ENCODE measurements around the gene EGFL8. TPM values are rescaled to one million over a fixed set of nuclear protein-coding genes. Genes with fewer than 3 reads are reported as not detected.
A peak's percentile ranks its signal among the peaks of the same experiment; 100 is the strongest.

The EGFL8 gene
- total RNA-seq, 1 donor from 2014 or later, result 9.2 TPM

DNA sequence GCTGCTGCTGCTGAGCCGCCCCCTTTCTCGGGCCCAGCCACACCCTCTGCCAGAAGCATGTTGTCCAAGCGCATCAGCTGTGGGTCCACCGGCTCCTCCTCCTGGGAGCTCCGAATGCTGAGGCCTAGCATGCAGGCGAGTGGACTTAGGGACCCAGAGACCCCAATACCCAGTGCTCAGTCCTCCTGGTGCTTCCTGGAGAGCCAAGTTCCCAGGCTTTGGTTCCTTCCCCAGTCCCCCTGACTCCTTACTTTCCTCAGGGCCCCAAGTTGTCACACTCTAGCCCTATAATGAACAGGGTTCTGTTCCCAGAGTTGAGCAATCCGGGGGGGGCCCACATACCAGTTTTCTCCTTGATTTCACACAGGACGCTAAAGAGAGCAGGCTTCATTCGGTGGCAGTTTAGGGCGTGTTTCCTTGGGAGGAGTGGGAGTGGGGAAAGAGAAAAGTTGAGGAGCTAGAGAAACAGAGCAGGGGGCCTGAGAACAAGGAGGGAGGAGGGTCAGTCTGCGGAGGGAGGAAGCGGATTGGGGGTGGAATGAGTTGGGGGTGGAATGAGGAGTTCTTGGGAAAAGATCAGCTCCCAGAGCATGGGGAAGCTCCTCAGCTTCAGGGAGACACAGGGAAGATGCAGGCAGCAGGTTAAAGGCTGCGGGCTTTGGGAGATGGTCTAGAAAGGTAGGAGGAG, 24.1 kb downstream of the EGFL8 start:
- peaks cover 16% of the 10 kb centered on the region for H3K36me3 ChIP-seq
- no peaks in the 10 kb centered on the region for H3K27me3 ChIP-seq (ENCODE audit: low read depth)
- no peak for DNase-seq
- TF ChIP-seq, protein P1, sequence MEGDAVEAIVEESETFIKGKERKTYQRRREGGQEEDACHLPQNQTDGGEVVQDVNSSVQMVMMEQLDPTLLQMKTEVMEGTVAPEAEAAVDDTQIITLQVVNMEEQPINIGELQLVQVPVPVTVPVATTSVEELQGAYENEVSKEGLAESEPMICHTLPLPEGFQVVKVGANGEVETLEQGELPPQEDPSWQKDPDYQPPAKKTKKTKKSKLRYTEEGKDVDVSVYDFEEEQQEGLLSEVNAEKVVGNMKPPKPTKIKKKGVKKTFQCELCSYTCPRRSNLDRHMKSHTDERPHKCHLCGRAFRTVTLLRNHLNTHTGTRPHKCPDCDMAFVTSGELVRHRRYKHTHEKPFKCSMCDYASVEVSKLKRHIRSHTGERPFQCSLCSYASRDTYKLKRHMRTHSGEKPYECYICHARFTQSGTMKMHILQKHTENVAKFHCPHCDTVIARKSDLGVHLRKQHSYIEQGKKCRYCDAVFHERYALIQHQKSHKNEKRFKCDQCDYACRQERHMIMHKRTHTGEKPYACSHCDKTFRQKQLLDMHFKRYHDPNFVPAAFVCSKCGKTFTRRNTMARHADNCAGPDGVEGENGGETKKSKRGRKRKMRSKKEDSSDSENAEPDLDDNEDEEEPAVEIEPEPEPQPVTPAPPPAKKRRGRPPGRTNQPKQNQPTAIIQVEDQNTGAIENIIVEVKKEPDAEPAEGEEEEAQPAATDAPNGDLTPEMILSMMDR (IDR thresholded peaks at IDR 0.05; ENCODE audit: borderline replicate concordance), result no peak
- H3K9me3 ChIP-seq (replicated peaks), result no peaks in the 10 kb centered on the region
- peak overlapping the region; percentile 83 for H3K4me3 ChIP-seq
- H3K4me1 ChIP-seq, result peaks cover 91% of the 10 kb centered on the region
- H3K27ac ChIP-seq (replicated peaks), result peak overlapping the region; percentile 98
- intact Hi-C loops (cut with micrococcal nuclease), result no loop called here

DNA sequence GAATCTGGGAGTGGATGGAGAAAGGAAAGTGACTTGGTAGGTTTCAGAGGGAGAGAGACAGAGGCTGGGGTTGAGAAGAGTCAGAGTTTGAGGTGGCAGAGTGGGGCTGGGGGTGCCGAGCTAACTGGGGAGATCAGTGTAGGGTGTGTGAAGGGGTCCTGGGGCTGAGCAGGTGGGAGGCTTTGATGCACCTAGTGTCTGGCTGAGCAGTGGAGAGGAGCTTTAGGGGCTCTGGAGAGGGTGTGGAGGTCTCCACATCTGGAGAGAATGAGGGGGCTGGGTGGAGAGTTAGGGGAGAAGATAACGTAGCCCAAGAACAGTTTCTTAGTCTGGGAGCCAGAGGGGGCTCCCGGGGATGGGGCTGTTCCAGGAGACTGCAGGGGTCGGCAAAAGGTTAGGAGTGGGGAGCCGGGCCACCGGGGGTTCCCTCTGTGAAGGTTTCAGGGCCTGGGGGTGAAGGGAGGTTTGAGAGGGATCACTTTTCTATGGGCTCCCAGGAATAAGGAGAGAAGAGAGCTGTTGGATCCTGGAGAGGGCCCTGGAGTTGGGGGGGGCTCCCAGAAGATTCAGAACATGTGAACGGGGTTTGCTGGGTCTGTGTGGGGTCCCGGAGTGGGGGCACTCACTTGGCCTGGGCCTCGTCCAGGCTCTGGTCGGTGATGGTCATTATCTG, 24.8 kb downstream of the EGFL8 start:
- TF ChIP-seq, protein P1 (IDR thresholded peaks at IDR 0.05; ENCODE audit: borderline replicate concordance), result no peak
- Histone ChIP-seq H3K27me3 (ENCODE audit: low read depth) (no peaks in the 10 kb centered on the region), H3K4me1 (peaks cover 85% of the 10 kb centered on the region), H3K36me3 (peaks cover 16% of the 10 kb centered on the region), H3K9me3 (replicated peaks) (no peaks in the 10 kb centered on the region), H3K4me3 (peak overlapping the region; percentile 83), H3K27ac (replicated peaks) (peak overlapping the region; percentile 98)
- intact Hi-C loops (cut with micrococcal nuclease), result no loop called here
- DNase-seq, result no peak

DNA sequence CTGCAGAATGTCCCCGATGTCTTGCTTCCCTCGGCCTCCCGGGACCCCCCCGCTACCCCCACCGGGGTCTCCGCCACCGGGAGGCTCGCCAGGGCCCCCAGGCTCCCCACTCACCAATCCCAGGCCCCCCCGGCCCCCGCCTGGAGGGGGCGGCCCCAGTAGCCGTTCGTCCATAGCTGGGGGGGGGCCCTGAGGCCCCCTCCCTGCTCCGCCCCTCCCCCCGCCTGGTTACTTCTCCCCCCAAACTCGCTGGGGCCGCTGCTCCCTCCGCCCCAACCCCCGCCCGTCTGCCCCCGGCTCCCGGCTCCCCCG, 25.3 kb downstream of the EGFL8 start:
- TF ChIP-seq, protein P1 (IDR thresholded peaks at IDR 0.05; ENCODE audit: borderline replicate concordance), result no peak
- intact Hi-C loops (cut with micrococcal nuclease), result no loop called here
- H3K27ac ChIP-seq (replicated peaks), result peak overlapping the region; percentile 98
- H3K27me3 ChIP-seq (ENCODE audit: low read depth), result no peaks in the 10 kb centered on the region
- H3K9me3 ChIP-seq (replicated peaks), result no peaks in the 10 kb centered on the region
- peak; percentile 44 for DNase-seq
- H3K4me3 ChIP-seq, result peak overlapping the region; percentile 83
- peaks cover 16% of the 10 kb centered on the region for H3K36me3 ChIP-seq
- H3K4me1 ChIP-seq, result peaks cover 85% of the 10 kb centered on the region

DNA sequence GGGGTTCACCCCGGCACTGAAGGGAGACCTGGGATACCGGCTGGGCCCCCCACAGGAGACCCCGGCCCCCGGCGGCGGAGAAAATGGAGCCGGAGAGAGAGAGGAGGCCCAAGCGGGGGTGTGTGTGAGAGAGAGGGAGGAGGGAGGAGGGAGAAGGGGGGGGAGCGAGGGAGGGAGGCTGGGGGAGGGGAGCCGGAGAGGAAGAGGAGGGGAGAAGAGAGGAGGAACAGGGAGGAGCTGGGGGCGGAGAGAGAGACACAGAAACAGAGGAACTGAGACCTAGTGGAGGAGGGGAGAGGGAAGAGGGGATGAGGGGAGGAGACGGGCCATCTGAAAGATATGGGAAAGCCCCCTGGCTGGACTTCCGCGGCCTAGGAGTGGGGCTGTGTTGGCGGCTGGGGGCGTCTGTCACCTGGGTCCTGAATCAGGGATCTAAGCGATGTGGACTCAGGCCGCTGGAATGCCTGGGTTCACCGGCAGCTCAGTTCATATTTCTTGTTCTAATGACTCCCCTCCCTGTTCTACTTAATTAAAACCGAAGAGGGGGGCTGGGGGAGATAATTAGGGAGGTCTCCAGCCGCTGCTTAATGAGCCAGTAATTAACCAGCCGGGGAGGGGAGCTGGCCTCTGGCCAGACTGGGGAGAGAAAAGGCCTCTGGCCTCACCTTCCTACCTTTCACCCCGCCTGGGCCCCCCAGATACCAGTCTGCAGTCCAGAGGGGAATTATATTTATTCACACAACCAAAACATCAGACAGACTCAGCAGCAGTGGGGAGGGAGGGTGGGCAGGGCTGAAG, 25.9 kb downstream of the EGFL8 start, which contains the start of gene PBX2:
PBX2 (minus strand) TSS at position 149 of the 798 bp plus-strand sequence. CDS start 287 bp downstream, outside the sequence.
- Histone ChIP-seq H3K27me3 (ENCODE audit: low read depth) (no peaks in the 10 kb centered on the region), H3K27ac (replicated peaks) (peak within 1 kb of the TSS; percentile 98), H3K9me3 (replicated peaks) (no peaks in the 10 kb centered on the region), H3K36me3 (peaks cover 16% of the 10 kb centered on the region), H3K4me3 (peak within 1 kb of the TSS; percentile 83), H3K4me1 (peaks cover 85% of the 10 kb centered on the region)
- DNase-seq, result peak; percentile 93
- TF ChIP-seq, protein P1 (IDR thresholded peaks at IDR 0.05; ENCODE audit: borderline replicate concordance), result no peak
- intact Hi-C loops (cut with micrococcal nuclease), result no loop called here

DNA sequence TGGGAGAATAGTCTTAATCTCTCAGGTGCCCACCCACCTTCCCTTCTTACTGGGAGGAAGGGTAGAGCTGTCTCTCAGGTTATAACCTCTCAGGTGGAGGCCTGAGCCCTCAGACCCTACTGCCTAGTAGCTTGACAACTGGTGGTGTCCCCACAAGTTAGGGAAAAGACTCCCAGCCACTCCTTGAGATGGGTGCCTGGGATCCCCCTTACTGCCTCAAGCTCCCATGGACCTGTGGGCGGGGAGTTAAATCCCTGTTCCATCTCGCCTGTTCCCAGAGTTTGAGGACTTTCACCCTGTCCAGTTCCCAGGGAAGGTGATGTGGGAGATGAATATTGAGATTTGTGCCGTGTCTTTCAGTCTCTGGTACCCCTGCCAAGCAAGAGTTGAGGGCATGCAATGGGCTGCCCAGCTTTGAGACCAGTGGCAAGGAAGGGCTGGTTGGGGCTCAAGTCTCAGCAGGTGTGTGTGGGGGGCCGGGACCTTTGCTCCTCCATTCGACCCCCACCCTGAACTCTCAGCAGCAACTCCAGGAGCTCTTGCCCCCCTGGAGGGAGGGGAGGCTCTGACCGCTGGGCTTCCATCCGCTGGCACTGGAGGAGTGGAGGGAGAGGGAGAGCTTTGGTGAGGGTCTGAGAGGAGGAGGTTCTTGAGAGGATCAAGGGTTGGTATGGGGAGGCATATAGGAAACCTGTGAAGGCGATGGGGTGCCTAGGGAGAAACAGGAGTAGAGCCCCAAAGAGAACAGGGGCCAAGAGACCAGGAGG, 26.7 kb downstream of the EGFL8 start:
- intact Hi-C loops (cut with micrococcal nuclease), result no loop called here
- Histone ChIP-seq H3K27ac (replicated peaks) (peak overlapping the region; percentile 98), H3K36me3 (peaks cover 16% of the 10 kb centered on the region), H3K4me3 (peak overlapping the region; percentile 83), H3K27me3 (ENCODE audit: low read depth) (no peaks in the 10 kb centered on the region), H3K4me1 (peaks cover 85% of the 10 kb centered on the region), H3K9me3 (replicated peaks) (no peaks in the 10 kb centered on the region)
- no peak for DNase-seq
- TF ChIP-seq, protein P1 (IDR thresholded peaks at IDR 0.05; ENCODE audit: borderline replicate concordance), result no peak
